ENCODE measurements around the gene CRISPLD2. TPM values are rescaled to one million over a fixed set of nuclear protein-coding genes. Genes with fewer than 3 reads are reported as not detected.

The CRISPLD2 gene
- polyA plus RNA-seq, 1 experiment, result 103 TPM

DNA sequence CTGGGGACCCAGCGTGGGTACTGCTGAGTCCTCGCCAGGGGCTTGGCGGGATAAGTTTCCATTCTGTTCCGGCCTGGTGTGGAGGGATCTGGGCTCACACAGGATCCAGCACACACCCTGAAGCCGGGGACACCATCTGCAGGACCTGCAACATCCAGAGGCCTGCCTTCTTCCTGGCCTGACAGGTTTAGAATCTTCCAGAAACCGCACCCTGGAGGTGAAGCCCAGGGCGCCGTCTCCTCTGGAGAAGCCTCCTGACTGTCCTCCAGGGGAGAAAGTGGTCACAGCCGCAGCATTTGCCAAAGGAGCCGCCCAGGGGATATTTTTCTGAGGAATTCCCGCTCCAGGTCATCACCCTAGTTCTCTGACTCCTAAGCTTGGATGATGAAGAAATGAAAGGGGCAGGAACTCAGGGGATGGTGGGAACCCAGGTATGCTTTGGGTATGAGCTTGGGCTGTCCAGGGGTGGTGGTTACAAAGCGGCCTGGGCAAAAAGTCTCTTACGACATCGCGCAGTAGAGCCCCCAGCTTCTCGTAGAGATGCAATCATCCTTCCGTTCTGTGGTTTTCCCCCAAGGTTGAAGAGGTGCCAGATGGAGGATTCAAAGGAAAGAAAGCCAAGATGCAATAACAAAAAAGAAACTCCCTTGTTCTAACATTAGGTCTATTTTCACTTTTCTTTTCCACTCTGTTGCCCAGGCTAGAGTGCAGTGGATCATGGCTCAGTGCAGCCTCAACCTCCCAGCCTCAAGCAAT, 9.1 kb upstream of the CRISPLD2 start:
- H3K27ac ChIP-seq (ENCODE audit: low read depth, low read length), result no peak overlapping the region
- TF ChIP-seq, protein P1, sequence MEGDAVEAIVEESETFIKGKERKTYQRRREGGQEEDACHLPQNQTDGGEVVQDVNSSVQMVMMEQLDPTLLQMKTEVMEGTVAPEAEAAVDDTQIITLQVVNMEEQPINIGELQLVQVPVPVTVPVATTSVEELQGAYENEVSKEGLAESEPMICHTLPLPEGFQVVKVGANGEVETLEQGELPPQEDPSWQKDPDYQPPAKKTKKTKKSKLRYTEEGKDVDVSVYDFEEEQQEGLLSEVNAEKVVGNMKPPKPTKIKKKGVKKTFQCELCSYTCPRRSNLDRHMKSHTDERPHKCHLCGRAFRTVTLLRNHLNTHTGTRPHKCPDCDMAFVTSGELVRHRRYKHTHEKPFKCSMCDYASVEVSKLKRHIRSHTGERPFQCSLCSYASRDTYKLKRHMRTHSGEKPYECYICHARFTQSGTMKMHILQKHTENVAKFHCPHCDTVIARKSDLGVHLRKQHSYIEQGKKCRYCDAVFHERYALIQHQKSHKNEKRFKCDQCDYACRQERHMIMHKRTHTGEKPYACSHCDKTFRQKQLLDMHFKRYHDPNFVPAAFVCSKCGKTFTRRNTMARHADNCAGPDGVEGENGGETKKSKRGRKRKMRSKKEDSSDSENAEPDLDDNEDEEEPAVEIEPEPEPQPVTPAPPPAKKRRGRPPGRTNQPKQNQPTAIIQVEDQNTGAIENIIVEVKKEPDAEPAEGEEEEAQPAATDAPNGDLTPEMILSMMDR (IDR thresholded peaks at IDR 0.05; ENCODE audit: low read depth, low read length), result no peak
- ChIA-PET CTCF (no interaction called here), POLR2A (interaction anchor here (1.3 kb wide), 1 partner anchor 9 kb away, joined by 6 read pairs; the partner anchor contains the start of gene CRISPLD2)
- no peak for DNase-seq (ENCODE audit: low read depth, low spot score)
- peaks cover 5% of the 10 kb centered on the region for H3K9me3 ChIP-seq (ENCODE audit: control insufficient read depth, insufficient read depth, low read length)
- H3K27me3 ChIP-seq (ENCODE audit: control insufficient read depth, insufficient read depth, low read length), result peaks cover 11% of the 10 kb centered on the region
- no peak overlapping the region for H3K4me3 ChIP-seq (ENCODE audit: low read depth, low read length)

GRCh38 chr16:84811529-84811928, 8.3 kb upstream of the CRISPLD2 start:
- Histone ChIP-seq H3K27ac (ENCODE audit: low read depth, low read length) (no peak overlapping the region), H3K4me3 (ENCODE audit: low read depth, low read length) (no peak overlapping the region), H3K9me3 (ENCODE audit: control insufficient read depth, insufficient read depth, low read length) (peaks cover 5% of the 10 kb centered on the region), H3K27me3 (ENCODE audit: control insufficient read depth, insufficient read depth, low read length) (peaks cover 11% of the 10 kb centered on the region)
- CTCF ChIA-PET, result no interaction called here
- DNase-seq (ENCODE audit: low read depth, low spot score), result no peak
- TF ChIP-seq, protein P1 (IDR thresholded peaks at IDR 0.05; ENCODE audit: low read depth, low read length), result no peak
- POLR2A ChIA-PET, result interaction anchor here (1.3 kb wide), 1 partner anchor 8 kb away, joined by 6 read pairs; the partner anchor contains the start of gene CRISPLD2

DNA sequence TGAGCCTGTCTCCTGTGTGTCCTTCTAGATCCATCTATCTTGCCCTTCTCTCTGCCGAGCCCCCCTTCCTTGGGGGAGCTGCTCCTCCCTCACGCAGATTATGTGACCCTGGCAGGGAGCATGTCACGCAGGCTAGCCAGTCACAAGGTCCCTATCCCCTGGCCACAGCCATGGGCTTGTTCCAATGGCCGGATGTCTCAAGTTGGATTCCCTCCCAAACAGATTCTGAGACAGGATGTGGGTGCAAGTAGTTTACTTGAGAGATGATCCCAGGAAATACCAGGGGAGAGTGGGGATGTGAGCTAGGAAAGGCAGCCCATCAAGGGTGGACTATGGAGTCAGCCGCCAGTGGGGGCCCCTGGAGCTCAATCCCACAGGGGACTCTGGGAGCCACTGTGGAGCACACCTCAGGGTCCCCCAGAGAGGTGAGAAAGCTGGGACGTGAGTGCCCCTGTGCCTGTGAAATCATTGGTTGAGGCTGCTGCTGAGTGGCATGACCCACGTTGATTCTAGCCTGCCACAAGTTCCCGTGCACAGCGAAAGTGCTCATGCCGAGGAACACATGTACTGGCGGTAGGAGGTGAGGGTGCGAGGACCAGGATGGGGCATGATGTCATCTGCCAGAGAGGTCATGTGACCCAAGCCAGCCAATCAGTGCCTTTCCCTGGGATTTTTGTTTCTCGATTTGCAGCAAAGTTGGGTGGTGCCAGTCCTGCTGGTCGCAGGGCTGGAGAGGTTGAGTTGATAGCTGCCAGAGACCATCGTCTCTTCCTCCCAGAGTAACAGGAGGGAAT, 6.4 kb upstream of the CRISPLD2 start:
- DNase-seq (ENCODE audit: low read depth, low spot score), result no peak
- Histone ChIP-seq H3K4me3 (ENCODE audit: low read depth, low read length) (no peak overlapping the region), H3K27me3 (ENCODE audit: control insufficient read depth, insufficient read depth, low read length) (peaks cover 11% of the 10 kb centered on the region), H3K9me3 (ENCODE audit: control insufficient read depth, insufficient read depth, low read length) (peaks cover 5% of the 10 kb centered on the region), H3K27ac (ENCODE audit: low read depth, low read length) (no peak overlapping the region)
- ChIA-PET POLR2A (no interaction called here), CTCF (interaction anchor here (0.6 kb wide), 1 partner anchor 141 kb away, joined by 7 read pairs; no protein-coding TSS in a partner anchor)
- TF ChIP-seq, protein P1 (IDR thresholded peaks at IDR 0.05; ENCODE audit: low read depth, low read length), result no peak

GRCh38 chr16:84815462-84815861, 4.3 kb upstream of the CRISPLD2 start:
- DNase-seq (ENCODE audit: low read depth, low spot score), result no peak
- H3K4me3 ChIP-seq (ENCODE audit: low read depth, low read length), result no peak overlapping the region
- CTCF ChIA-PET, result no interaction called here
- POLR2A ChIA-PET, result no interaction called here
- TF ChIP-seq, protein P1 (IDR thresholded peaks at IDR 0.05; ENCODE audit: low read depth, low read length), result no peak
- H3K27ac ChIP-seq (ENCODE audit: low read depth, low read length), result no peak overlapping the region
- peaks cover 5% of the 10 kb centered on the region for H3K9me3 ChIP-seq (ENCODE audit: control insufficient read depth, insufficient read depth, low read length)
- H3K27me3 ChIP-seq (ENCODE audit: control insufficient read depth, insufficient read depth, low read length), result peaks cover 11% of the 10 kb centered on the region

DNA sequence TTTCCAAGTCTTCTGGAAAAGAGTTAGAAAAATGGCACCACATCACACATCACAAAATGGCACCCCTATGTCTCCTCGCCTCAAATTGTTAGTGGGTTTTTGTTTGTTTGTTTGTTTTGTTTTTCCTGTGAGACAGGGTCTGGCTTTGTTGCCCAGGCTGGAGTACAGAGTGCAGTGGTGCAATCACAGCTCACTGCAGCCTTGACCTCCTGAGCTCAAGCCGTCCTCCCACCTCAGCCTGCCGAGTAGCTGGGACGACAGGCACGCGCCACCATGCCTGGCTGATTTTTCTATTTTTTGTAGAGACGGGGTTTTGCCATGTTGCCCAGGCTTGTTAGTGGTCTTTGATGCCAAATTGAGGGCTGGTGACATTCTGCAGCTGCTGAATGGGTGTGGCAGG, 3.8 kb upstream of the CRISPLD2 start:
- Histone ChIP-seq H3K27ac (ENCODE audit: low read depth, low read length) (no peak overlapping the region), H3K4me3 (ENCODE audit: low read depth, low read length) (no peak overlapping the region), H3K9me3 (ENCODE audit: control insufficient read depth, insufficient read depth, low read length) (peaks cover 5% of the 10 kb centered on the region), H3K27me3 (ENCODE audit: control insufficient read depth, insufficient read depth, low read length) (peaks cover 11% of the 10 kb centered on the region)
- ChIA-PET CTCF (no interaction called here), POLR2A (no interaction called here)
- TF ChIP-seq, protein P1 (IDR thresholded peaks at IDR 0.05; ENCODE audit: low read depth, low read length), result no peak
- no peak for DNase-seq (ENCODE audit: low read depth, low spot score)

Measured in AG04450 (cell line).